Muscle layer of duodenum (tissue), 2 donors: Measurements from ENCODE around the gene SNX3.

Experiments used
- H3K27ac ChIP-seq: one replicate; pipeline ENCODE4 v1.7.0; 2013; ENCODE audit warnings: mild to moderate bottlenecking, low read length
- H3K27me3 ChIP-seq: one replicate; pipeline ENCODE4 v1.7.0; 2013; ENCODE audit warnings: low read depth, mild to moderate bottlenecking, control low read depth, low read length
- H3K36me3 ChIP-seq, 2 donors: one replicate each; pipeline ENCODE4 v1.7.0; 2013; ENCODE audit warnings: low read length in 2 of 2, control low read depth in 1 of 2, mild to moderate bottlenecking in 1 of 2; ENCODE audit not compliant: insufficient read depth in 2 of 2, control insufficient read depth in 1 of 2
- H3K4me1 ChIP-seq, 2 donors: one replicate each; pipeline ENCODE4 v1.7.0; 2013; ENCODE audit warnings: low read length in 2 of 2, mild to moderate bottlenecking in 2 of 2, control low read depth in 1 of 2, moderate library complexity in 1 of 2; ENCODE audit not compliant: insufficient read depth in 2 of 2, control insufficient read depth in 1 of 2
- H3K4me3 ChIP-seq, 2 donors: one replicate each; pipeline ENCODE4 v1.7.0; 2013; ENCODE audit warnings: low read length in 2 of 2, low read depth in 1 of 2, mild to moderate bottlenecking in 1 of 2
- H3K9me3 ChIP-seq, 2 donors: one replicate each; pipeline ENCODE4 v1.7.0; 2013; ENCODE audit warnings: low read length in 2 of 2, control low read depth in 1 of 2, mild to moderate bottlenecking in 1 of 2; ENCODE audit not compliant: control insufficient read depth in 1 of 2
- donor health status: healthy.

Gene SNX3

DNA sequence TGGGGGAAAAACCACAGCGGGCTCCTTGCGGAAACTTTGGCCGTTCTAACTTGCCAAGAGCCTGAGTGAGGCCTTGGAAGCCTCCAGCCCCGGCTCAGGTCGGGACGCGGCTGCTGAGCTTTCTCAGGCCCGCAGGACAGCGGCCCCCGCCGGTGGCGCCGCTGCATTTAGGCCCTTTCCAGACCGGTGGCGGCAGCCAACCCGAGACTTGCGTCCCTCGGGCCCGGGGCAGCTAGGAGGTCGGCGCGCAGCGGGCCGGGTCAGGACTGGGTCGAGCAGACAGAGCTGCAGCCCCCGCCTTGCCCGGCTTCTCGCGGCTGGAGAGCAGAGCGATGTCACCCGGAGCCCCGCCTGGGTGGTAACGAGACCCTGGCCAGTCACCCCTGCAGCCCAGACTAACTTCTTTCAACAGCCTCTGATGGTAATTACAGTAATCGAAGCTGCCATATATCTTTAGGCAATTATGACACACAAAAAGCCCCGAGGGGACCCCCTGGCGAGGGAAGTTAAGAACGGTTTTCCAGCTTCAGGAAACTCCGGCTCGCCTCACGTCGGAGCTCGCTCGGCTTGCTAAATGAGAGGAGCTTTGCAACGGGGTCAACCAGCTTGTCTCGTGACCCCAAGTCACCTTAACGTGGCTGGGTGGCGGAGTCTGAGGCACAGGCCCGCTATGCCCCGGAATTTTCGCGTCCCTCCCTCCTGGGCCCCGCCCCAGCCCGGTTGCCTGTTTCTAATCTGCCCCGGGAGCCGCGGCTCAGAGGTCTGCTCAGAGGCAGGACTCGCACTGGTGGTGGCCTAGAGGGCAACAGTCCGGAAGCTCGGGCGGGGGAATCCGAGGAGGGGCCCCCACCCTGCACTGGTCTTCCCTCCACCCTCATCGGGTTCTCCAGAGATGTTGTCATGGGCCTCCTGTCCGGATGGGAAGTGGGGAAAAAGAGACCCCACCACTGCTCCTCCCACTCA, 92.1 kb downstream of the SNX3 start:
- peaks cover 92% of the 10 kb centered on the region for H3K27me3 ChIP-seq
- H3K4me1 ChIP-seq = peaks cover 3 to 64% of the 10 kb centered on the region in 2 donors
- H3K9me3 ChIP-seq = no peaks in the 10 kb centered on the region
- H3K27ac ChIP-seq = no peak overlapping the region
- no peaks in the 10 kb centered on the region for H3K36me3 ChIP-seq
- peak overlapping the region in 1 of 2 donors; percentile 53 for H3K4me3 ChIP-seq

DNA sequence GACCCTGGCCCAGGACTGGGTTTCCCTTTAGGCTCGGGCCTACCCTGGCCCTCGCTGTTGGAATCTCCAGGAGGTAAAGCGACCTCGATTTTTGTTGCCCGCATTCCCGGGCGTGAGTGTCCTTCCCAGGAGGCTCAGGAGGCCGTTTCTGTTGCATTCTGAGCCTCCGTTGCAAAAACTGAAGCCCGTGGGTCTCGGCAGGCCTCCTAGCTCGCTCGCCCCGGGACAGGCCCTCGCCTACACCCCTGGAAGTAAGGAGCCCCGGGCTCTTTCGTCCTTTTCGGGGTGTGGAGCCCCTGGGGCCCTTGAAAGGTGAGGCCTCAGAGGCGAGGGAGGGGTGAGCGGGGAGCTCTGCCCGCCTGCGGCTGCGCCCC, 92.8 kb downstream of the SNX3 start:
- H3K36me3 ChIP-seq = no peaks in the 10 kb centered on the region
- peaks cover 3 to 64% of the 10 kb centered on the region in 2 donors for H3K4me1 ChIP-seq
- H3K27me3 ChIP-seq = peaks cover 97% of the 10 kb centered on the region
- no peak overlapping the region for H3K27ac ChIP-seq
- peak overlapping the region; percentile 18 to 53 for H3K4me3 ChIP-seq
- no peaks in the 10 kb centered on the region for H3K9me3 ChIP-seq

DNA sequence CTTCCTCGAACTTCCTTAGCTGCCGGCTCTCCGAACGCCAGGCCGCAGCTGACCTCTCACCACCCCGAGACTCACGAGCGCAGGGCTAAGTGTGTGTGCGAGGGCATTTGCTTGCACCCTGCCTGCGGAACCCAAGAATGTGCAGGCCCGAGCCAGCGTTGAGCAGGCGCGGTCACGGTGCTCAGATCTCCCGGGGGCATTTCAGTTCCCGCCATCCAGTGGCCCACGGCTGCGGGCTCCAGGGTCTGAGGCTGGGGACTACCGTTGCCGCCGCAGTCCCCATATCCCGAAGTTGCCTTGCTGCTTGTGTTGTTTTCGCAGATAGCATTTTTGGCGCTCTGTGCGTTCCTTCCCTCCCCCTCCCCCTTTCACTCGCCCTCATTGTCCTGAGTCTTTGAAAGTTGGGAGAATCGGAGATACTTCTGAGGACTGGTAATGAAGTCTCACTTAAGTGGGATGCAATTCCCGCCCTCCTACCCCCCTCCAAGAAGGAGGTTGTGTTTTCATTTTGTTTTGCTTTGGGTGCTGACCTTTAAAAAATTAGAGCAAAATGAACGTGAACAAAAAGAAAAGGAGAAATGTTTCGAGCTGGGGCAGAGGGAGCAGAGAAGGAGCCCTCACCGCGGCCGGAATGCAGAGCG, 93.3 kb downstream of the SNX3 start:
- H3K4me1 ChIP-seq = peaks cover 3 to 64% of the 10 kb centered on the region in 2 donors
- H3K36me3 ChIP-seq = no peaks in the 10 kb centered on the region
- no peak overlapping the region for H3K27ac ChIP-seq
- H3K9me3 ChIP-seq = no peaks in the 10 kb centered on the region
- peaks cover 99% of the 10 kb centered on the region for H3K27me3 ChIP-seq
- H3K4me3 ChIP-seq = peak overlapping the region; percentile 18 to 53

DNA sequence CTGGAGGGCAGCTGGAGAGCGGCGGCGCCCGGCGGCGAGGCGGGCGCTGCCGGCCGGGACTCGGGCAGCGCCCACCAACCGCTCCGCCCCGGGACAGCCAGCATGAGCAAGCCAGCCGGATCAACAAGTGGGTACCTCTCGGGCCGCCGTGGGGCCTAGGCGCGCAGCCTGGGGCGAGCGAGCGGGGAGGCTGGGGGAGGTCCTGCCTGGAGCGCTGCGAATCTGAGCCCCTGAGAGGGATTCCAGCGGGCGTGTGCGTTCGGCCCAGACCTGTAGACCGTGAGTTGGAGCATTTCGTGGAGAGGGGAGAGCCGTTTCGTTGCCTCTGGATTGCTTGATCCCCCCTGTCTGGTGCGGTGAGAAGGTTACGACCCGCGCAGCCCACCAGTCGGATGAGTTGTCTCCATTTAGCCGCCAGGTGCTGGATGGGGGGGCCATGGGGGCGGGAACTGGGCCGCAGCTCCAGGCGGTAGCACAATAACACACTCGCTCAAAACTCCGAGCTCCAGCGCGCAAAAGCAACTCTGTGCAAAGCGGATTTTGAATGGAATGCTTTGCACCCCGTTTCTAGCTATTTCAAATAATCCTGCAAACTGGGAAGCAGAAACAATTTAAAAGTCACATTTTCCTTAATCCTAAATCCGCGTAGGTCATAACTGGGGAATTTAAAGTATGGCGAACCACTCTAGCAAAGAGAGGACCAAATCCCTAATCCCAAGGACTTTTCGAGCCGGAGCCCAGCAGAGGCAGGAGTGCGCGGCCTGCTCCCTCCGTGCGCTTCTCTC, 94.0 kb downstream of the SNX3 start:
- Histone ChIP-seq H3K9me3 (no peaks in the 10 kb centered on the region), H3K36me3 (no peaks in the 10 kb centered on the region), H3K4me3 (peak overlapping the region in 1 of 2 donors; percentile 53), H3K27ac (no peak overlapping the region), H3K27me3 (peaks cover 99% of the 10 kb centered on the region), H3K4me1 (peaks cover 3 to 64% of the 10 kb centered on the region in 2 donors)

DNA sequence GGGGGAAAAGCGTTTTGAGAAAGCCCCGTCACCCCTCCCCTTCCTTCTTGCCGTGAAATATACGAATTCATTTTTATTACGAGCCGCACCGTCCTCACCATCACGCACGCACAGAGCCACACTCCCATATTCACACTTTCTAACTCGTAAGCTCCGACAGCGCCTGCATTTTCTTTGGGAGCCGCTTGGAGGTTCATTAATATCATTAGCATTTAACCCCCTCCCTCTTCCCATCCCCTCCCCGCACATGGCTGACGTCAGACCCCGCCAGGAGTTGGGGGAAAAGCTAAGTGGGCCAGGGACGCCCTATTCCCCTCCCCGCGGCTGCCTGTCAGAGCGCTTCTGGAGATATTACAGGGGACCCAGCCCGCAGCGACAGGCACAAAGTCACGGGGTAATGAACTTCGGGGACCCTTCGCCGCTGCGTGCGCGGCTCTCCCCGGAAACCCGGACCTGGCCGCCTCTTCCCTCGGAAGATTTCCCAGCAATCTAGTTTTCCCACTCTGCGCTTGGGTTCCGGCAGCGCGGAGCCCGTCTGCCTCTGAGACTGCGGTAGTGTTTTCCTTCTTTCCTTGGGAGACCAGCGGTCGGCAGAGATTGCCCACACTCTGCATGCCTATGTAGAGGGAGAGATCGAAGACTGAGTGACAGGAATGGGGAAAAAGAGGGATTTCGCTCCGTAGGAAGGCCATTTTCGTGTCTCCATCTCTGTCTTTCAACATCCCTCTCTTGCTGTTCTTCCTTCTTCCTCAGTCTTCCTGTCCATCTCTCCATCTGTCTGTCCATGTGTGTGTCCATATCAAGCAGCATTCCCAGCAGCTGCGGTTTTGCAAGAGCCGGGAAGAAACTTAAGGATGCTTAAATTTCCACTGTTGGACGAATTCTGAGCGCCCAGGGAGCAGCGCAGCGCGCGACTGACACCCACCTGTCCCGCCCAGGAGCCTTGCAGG, 94.9 kb downstream of the SNX3 start, which contains the start of gene NR2E1:
NR2E1 (plus strand) TSS at position 309 of the 950 bp plus-strand sequence. CDS start 744 bp downstream, outside the sequence.
- Histone ChIP-seq H3K4me1 (peaks cover 3 to 63% of the 10 kb centered on the region in 2 donors), H3K27me3 (peaks cover 99% of the 10 kb centered on the region), H3K27ac (no peak within 1 kb of the TSS), H3K4me3 (peak within 1 kb of the TSS; percentile 11 to 40), H3K9me3 (no peaks in the 10 kb centered on the region), H3K36me3 (no peaks in the 10 kb centered on the region)

DNA sequence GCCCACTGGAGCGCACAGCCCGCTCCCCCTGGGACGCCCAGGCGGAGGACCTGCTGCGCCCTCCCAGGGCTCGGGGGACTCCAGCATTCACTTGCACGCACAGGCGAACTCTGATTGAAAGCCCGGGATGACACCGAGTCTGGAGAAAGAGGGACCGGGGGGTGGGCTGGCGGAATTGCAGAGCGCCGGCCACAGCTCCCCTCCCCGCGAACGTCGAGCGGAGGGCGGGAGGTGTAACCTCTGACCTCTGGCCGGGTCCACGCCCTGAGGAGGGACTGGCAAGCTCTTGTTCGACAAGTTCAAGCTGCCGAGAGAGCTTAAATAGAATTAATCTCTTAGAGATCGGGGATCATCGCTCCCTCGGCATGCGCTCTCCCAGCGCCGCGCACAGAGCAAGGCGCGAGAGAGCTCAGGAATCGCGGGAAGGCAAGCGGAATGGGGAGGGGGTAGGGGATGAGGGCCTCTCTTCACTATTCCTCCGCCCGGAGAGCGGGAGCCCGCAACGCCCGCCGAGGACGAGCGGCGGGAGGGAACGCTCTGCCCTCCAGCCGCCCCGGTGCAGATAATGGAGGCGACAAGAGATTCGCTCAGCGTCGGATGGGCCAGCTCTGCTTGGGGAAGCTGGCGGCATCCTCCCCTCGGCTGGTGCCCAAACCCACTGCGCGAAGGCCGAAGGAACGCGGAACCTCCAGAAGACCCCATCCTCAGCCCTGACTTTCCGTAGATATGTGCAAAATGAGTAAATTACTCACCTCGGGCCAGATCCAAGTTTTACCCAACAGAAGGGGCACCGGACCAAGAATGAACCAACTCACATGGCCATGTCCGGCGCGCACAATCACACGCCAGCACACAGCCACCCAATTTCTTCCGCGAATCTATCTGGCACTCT, 95.8 kb downstream of the SNX3 start:
- Histone ChIP-seq H3K36me3 (no peaks in the 10 kb centered on the region), H3K9me3 (no peaks in the 10 kb centered on the region), H3K27ac (no peak overlapping the region), H3K4me1 (peaks cover 3 to 58% of the 10 kb centered on the region in 2 donors), H3K4me3 (peak overlapping the region; percentile 11 to 40), H3K27me3 (peaks cover 92% of the 10 kb centered on the region)

DNA sequence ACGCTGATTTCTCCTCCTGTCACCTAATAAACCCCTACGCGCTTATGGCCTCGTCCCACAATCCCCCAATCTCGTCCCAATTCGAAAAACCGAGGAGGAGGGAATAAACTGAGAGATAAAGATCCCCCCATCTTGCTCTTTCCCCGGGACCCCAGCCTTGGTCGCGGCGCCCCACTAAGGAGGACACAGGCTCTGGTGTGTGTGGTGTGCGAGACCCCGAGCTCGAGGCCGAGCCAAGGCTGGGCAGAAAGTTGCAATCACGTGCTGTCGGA, 96.4 kb downstream of the SNX3 start:
- Histone ChIP-seq H3K27ac (no peak overlapping the region), H3K4me1 (peaks cover 3 to 57% of the 10 kb centered on the region in 2 donors), H3K36me3 (no peaks in the 10 kb centered on the region), H3K4me3 (peak overlapping the region in 1 of 2 donors; percentile 40), H3K27me3 (peaks cover 87% of the 10 kb centered on the region), H3K9me3 (no peaks in the 10 kb centered on the region)

DNA sequence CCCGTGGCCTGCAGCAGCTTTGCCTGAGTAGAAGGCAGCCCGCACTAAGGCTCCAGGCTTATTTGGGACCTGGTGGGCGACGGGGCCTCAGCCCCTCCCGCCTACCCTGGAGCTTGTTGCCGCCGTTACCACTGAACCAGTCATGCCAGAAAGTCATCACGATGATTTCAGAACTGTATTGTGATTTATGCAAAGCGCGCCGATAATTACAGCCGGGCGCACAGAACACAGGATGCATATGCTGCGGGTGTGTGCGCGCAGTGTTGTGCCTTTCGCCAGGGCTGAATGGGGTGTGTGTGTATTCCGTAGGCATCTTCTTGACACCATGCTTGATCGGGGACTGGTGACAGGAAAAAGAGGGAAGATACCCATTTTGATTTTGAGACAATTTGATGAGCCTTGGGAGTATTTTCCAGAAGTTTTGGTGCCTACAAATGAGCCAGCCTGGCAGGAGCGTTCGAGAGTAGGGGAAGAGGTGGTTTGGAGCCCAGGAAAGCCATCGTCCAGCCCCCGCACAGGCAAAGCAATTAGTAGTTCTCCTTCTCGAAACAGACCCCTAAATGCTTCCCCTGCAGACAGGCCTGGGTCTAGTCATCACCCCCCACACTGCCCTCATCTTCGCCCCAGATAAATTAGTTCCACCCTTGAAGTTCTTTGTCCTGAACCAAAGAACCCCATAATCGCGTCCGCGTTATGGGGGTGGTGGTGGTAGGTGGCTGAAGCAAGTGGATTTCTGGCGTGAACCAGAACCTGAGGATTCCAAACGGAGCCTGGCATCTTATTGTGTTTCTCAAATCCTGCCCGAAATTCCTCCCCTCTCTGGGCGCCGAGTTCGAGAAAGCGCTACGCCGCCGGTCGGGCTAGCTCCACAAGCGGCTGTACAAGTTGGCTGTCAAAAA, 96.9 kb downstream of the SNX3 start:
- H3K4me1 ChIP-seq = peaks cover 3 to 51% of the 10 kb centered on the region in 2 donors
- H3K36me3 ChIP-seq = no peaks in the 10 kb centered on the region
- no peak overlapping the region for H3K4me3 ChIP-seq
- peaks cover 81% of the 10 kb centered on the region for H3K27me3 ChIP-seq
- no peaks in the 10 kb centered on the region for H3K9me3 ChIP-seq
- no peak overlapping the region for H3K27ac ChIP-seq

DNA sequence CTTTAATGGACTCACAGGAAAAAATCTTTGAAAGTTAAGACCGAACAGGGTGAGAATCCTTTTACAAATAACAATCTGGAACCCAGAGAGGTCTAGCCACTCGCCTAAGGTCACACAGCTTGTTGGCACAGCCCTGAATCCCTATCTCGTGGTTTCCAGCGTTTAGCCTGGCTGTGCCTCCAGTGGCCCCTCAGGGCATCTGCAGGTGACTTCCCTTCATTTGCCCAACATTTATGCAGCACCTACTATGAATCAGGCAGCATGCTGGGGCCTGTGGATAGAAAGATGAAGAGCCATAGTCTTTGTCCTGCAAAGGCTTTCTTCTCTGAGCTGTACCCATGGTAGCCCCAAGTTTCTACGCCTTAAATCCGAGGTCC, 97.6 kb downstream of the SNX3 start:
- H3K27me3 ChIP-seq = peaks cover 81% of the 10 kb centered on the region
- H3K36me3 ChIP-seq = no peaks in the 10 kb centered on the region
- no peak overlapping the region for H3K4me3 ChIP-seq
- no peak overlapping the region for H3K27ac ChIP-seq
- no peaks in the 10 kb centered on the region for H3K9me3 ChIP-seq
- peaks cover 3 to 45% of the 10 kb centered on the region in 2 donors for H3K4me1 ChIP-seq
